Measurements from ENCODE around the gene VAX1.
A peak's percentile ranks its signal among the peaks of the same experiment; 100 is the strongest.

Gene VAX1

GRCh38 chr10:117164592-117165537, 26.8 kb upstream of the VAX1 start:
- DNase-seq (ENCODE audit: insufficient read length, low spot score) (no peak), FAIRE-seq (no peak)

DNA sequence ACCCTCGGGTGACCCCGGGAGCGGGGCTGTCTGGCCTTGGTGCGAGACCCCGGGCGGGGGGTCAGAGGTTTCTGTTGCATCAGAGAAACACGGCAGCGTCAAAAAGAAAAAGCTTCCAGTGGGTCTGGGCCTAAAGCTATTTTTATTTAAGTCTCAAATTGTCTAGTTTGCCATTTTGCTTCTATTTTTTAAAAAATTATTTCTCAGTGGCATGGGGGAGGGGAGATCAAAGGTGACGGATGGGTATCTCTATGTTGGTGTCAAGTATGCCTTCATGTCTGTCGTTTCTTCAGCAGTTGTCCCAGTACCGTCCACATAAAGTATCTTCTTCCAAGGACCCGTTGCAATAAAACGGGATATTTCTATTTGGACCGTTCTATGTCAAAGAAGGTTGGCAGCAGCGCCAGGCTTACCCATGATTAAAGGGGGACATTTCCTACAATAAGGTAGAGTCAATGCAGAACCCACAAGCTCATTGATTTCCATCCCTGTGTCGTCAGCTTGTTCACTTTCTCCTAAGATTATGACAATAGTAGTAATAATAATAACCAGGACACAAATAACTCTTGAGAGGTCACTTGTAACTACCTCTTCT, 26.0 kb upstream of the VAX1 start:
- no peak for FAIRE-seq
- DNase-seq (ENCODE audit: insufficient read length, low spot score) = no peak

- DNase-seq (ENCODE audit: insufficient read length, low spot score) = no peak
- no peak for FAIRE-seq
Observed at GRCh38 chr10:117163061-117163953, 25.2 kb upstream of the VAX1 start.

GRCh38 chr10:117162093-117163060, 24.3 kb upstream of the VAX1 start:
- FAIRE-seq (no peak), DNase-seq (ENCODE audit: insufficient read length, low spot score) (no peak)

GRCh38 chr10:117161386-117162033, 23.4 kb upstream of the VAX1 start:
- DNase-seq (ENCODE audit: insufficient read length, low spot score) = no peak
- no peak for FAIRE-seq

DNA sequence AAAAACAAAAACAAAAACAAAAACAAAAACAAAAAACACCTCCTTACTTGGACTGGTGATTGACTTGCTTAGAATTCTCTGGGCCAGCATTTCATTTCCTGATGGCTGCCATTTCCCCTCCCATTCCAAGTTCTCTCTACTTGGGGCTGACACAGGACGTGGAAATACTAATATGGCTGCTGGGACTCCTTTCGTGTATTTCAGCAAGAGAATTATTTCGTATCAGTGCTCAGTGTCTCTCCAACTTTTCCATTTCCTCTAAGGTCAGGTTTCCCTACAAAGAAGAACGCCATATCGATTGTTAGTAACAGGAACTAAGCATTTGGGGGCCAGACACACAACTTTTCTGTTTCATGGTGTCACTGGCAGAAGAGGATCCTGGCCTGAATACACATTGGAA, 22.5 kb upstream of the VAX1 start:
- FAIRE-seq (no peak), DNase-seq (ENCODE audit: insufficient read length, low spot score) (no peak)

DNA sequence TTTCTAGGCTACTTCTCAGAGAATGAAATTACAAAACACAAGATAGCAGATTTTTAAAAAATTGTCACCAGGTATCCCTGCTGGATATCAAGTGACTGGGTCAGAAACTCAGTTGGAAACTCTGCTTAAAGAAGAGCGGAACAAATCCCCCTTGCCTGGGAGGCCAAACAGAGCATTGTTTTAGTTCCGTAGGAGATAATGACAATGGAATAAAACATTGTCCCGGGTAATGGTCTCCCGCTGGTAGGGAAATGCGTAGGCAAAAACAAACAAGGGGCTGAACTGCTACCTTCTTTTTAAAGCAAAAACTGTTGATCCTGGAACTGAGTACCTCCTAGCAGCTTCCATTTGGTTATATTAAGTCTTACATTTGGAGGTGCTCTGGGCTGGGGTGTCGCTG, 21.3 kb upstream of the VAX1 start:
- no peak for FAIRE-seq
- DNase-seq (ENCODE audit: insufficient read length, low spot score) = no peak

DNA sequence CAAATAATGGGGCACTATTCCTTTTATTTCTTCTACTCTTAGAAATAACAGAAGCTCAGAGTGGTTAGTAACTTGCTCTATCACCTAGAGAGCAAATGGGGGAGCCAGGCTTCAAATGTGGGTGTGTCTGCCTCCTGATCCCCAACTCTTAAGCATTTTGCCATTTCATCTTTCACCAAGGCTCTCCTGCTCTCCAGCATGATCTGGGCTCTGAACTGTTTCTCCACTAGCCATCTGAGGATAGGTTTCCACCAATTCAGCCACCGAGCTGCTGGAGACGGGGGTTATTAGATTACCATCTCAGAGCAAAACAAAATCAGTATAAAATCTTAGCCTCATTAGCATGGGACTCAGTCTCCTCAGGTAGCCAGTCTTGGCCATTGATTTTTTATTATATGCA, 20.2 kb upstream of the VAX1 start:
- FAIRE-seq = no peak

GRCh38 chr10:117152668-117153067, 14.6 kb upstream of the VAX1 start:
- no peak for DNase-seq (ENCODE audit: insufficient read length, low spot score)
- no peak for FAIRE-seq

More for the DNA sequence above, 20.2 kb upstream of the VAX1 start:
- no peak for DNase-seq (ENCODE audit: insufficient read length, low spot score)

DNA sequence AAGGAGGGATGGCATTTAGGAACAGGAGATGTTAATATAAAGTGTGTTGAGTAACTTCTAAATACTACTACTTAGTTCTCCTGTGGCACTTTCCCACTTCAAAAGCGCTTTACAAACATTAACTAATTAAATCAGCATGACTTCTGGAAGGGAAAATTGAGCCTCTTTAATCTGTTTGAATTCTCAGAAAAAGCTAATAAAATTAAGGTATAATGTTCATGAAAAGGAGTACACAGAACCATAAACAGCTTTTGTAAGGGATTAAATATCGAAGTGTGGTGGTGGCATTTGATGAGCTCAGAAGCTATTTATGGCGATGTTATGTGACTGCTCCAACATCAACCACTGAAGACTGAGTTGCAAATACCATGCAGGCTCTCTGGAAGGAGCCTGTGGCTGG, 10.2 kb upstream of the VAX1 start:
- no peak for DNase-seq (ENCODE audit: insufficient read length, low spot score)
- FAIRE-seq = no peak

DNA sequence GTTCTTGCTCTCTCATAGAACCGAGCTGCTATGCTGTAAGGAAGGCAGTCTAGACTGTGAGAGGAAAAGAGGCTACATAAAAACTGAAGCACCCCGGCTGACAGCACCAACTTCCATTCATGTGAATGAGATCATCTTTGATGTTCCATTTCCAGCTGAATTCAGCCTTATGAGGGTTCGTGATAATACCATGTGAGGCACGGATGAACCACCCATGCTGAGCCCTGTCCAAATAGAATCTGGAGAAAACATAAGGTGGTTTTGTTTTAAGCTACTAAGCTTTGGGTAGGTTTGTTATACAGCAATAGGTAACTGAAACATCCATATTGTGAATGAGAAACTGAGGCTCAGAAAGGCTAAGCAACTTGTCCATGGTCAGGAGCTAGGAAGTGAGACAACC, 6.9 kb upstream of the VAX1 start:
- DNase-seq (ENCODE audit: insufficient read length, low spot score) = no peak
- no peak for FAIRE-seq

GRCh38 chr10:117143103-117143823, 5.2 kb upstream of the VAX1 start:
- DNase-seq (ENCODE audit: insufficient read length, low spot score) = no peak
- no peak for FAIRE-seq

GRCh38 chr10:117140525-117140902, 2.4 kb upstream of the VAX1 start:
- FAIRE-seq (no peak), DNase-seq (ENCODE audit: insufficient read length, low spot score) (no peak)

- DNase-seq (ENCODE audit: insufficient read length, low spot score) = no peak
- FAIRE-seq = no peak
Observed at GRCh38 chr10:117139581-117140524, 1.8 kb upstream of the VAX1 start.

DNA sequence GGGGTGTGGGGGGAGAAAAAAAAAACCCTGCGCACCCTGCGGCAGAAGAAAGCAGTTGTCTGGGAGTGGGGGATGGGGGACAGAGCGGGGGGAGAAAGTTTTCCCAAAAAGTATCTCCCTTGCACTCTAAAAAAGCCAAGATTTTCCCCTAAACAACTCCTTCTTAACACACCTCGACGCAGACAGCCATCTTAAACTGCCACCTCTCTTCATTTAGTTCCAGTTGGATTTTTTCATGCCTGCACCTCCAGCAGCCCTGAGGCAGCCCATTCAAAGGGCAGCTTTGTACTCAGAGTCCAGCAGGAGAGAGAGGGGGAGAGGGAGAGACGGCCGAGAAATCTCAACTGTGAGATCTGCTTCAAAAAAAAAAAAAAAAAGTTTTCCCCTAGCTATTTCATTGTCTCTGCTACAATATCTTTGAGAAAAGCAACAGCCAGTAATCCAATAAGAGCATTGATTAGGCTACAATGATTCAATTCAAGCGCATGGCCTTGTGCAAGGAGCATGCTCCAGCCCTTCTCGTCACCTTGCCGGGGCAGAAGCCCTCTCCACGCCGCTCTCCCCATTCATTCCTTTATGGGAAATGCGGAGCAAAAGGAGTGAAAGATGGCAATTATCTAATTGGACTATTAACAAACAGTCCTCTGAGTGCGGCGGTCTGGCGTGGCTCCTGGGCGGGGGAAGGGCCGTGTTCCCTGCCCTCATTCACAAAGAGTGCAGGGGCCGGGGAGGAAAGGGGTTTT, 939 bp upstream of the VAX1 start:
- DNase-seq (ENCODE audit: insufficient read length, low spot score) (no peak), FAIRE-seq (no peak)

GRCh38 chr10:117137031-117137910, 799 bp downstream of the VAX1 start:
- FAIRE-seq = no peak
- DNase-seq (ENCODE audit: insufficient read length, low spot score) = peak; percentile 28
